HG02943 (cell line): Measurements from ENCODE around the gene KCNN3.

Experiments used
- ATAC-seq: cut with Tn5 transposase; IDR thresholded peaks from one replicate; pipeline ENCODE4 v1.9.1; 2021; ENCODE audit warnings: mild to moderate bottlenecking, low read depth, moderate library complexity; ENCODE audit not compliant: unreplicated experiment

The KCNN3 gene

DNA sequence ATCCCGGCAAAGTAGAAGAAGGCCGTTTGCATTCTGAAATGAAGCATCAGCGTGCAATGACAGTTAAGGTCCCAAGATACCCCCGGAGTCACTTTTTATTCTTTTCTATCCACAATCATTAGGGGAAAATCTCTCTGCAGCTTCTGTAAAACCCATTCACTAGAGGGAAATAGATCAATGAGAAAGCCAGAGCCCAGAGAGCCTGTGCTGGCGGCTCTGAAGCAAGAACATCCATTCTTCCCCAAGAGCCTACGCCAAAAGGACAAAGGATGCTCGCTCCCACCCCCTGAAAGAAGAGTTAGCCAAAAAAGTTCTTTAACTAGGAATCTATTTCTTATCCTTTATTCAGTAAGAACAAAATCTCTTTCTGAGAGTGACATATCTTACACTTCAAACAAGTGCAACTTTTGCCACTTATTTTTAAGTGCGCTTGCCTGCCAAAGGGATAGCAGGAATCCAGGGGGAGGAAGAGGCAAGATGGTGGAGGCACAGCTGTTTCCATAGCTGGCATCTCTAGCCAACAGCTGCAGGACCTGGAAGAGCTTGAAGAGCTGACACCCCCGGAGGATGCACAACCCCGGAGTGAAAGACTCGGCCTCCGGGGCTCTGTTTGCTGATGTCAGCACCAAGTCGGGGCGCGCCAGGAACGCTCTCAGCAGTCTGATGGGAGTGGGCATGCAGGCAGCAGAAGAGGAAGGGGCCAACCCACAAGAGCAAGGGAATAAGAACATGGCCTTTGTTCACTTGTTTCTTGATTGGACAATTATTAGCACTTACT is 68.7 kb downstream of the KCNN3 start:
- no peak for ATAC-seq

DNA sequence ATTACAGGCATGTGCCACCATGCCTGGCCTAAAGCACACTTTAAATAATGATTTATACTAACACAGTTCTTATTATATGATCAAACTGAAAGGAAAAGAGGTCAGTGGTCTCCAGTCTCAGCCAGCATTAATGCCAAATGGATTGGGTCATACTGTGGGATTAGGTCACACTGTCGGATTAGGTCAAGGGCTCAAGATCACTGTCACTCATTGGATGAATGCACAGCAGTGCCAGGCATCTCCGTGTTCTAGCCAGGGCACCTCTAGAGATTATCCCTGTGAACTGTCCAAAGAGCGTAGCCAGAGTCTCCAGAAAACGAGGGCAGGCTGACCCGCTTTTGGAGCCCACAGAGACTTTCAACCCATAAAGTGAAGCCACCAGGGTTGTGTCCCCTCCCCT is 70.9 kb downstream of the KCNN3 start:
- no peak for ATAC-seq

GRCh38 chr1:154798645-154799044 is 71.4 kb downstream of the KCNN3 start:
- ATAC-seq, result no peak

GRCh38 chr1:154797175-154797574 is 72.9 kb downstream of the KCNN3 start:
- no peak for ATAC-seq

DNA sequence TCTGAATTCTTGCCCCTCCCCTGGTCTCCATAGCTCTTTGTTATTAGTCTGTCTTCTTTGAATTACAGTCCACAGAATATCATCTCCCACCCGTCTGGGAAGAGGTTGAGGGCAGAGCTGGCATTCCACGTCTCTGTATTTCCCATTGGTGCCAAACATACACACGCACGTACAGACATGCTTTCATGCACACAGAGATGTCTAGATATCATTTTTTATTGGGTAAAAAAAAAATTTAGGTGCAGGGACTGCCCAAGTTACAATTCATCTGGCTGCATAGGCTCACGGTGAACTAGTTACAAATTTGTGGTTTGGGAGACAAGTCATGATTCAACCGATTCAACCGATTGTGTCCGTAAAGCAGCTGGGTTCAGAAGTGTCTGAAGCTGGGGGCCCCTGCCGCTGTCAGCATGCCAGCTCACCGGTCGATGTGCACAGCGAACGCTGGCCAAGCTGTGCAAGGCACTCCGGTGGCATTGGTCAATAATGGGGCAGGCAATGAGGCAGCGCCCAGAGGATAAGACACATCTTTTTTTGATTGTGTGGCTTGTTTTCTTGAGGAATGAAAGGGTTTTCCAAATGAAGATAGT is 73.7 kb downstream of the KCNN3 start:
- no peak for ATAC-seq

DNA sequence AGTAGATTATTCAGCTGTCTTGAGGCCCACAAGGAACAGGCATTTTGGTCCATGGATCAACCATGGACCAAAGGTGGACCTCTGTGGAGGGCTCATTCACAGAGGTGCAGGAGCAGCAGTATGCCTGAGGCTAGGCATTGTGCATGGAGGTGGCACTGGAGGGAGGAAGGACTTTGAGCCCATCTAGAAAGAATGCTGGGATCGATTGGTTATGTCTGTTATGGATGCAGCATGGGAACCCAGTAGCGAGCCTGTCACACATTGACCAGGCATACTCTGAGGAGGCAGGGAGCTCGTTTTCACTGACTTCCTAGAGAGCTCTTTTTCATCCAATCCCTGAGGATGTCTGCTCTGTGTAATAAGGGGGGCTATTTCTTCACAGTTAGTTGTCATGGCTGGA is 75.5 kb downstream of the KCNN3 start:
- ATAC-seq, result no peak

- ATAC-seq, result no peak
Measured at GRCh38 chr1:154793685-154794084, 76.4 kb downstream of the KCNN3 start.

DNA sequence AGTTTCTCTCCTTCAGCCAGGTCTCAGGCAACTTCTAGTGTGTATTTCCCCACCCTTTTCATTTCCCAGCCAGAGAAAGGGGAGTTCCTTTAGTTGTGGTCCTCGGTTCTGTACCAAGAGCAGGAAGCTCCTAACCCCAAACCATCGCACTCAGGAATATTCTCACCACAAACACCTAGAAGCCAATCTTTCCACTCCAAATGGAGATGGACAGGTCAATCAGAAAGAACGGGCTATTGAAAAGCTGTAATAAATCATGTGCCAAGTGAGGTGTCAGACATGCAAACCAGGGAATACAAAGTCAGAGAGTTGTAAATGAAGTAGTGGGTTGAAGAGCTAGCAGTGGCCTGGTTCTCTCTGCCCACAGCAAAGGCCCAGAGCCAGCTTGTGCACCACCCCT is 77.2 kb downstream of the KCNN3 start:
- no peak for ATAC-seq

- no peak for ATAC-seq
Measured at GRCh38 chr1:154791292-154792166, 78.6 kb downstream of the KCNN3 start.

DNA sequence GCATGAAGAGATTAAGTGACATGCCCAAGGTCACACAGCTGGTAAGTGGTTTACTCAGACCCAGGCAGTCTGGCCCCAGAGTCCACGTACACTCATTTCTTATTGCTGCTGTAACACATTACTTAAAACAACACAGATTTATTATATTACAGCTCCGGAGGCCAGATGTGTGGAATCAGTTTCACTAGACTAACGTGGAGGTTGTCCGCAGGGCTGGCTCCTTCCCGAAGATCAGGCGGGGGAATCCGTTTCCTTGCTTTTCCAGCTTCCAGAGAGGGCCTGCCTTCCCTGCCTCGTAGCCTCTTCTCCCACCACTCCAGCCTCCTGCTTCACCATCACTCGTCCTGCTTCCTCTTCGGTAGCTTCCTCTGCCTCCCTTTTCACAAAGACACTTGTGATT is 81.2 kb downstream of the KCNN3 start:
- ATAC-seq, result no peak

- no peak for ATAC-seq
Measured at GRCh38 chr1:154788110-154788870, 81.8 kb downstream of the KCNN3 start.

DNA sequence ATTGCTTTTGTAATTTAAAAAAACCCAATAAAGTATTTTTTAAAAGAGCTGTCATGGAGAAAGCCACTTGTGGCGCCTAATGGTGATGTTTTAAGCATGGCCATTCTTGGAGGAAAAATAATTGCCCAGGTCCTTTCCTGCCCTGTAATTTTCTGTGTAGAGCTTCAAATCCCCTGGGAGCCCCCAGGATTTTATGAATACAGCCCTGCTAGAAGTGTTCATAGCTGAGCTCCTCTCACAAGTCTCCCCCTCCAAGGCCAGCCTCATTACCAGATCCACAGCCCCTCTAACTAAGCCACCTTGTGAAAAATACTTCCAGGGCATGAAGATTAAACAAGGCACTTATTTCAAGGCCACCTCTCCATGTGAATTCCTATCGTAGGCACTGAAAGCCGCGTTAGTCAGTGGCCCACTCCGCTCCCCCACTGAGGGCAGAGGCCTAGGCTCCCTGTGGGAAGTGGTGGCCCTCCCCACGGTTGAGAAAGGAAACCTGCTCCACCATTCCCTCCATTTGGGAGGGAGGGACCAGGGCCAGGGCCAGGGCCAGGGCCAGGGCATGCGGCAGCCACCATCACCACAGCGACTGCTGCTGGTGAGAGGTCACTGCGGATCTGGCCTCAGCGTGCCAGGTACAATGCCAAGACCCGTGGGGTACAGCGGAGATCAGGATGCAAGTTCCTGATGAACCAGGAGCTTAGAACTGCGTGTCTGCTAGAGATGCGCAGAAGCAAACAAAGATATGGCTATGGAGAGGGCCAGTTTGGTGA is 83.1 kb downstream of the KCNN3 start:
- ATAC-seq, result no peak

DNA sequence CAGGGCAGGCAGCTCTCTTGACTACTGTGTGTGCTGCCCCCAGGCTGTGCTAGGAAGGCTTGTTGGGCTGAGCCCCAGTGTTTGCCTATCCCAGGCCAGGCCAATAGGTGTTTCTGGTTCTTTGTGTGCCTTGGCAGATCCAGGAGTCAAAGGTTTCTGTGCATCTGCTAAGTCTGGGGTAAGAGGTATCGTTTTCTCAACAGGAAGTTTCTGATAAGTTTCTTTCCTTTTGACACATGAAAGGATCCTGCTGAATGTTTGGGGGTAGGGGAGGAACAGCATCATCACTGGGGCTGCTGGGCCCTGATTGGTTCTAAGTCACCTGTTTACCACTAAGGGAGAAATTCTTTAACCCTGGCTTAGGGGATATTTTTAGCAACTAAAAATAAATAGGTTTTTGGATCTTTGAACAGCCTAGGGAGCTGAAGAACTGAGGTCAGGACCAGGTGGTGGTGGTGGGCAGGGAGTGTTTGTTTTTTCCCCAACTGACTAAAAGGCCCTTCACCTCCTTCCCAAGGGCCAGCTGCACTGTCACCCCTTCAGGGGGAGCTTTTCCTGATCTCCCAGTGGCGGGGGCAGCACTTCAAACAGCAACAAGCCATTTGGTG is 85.1 kb downstream of the KCNN3 start:
- ATAC-seq, result no peak

DNA sequence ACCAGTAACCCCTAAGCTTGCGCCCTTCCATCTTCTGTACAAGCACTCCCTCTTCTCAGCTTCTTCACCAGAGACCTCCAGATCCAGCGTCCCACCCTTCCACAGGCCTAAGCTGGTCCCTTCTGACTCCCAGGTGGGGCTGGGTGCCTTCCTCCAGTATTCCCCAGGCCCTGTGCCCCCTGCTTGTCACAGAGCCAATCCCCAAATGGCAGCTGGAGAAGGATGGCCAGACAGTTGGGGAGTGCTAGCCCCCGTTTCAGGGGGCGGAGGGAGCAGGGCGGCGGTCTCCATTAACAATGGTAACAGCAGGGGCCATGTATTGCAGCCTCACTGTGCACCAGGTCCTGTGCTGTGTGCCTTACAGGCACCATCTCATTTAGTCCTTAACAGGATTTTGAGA is 85.7 kb downstream of the KCNN3 start:
- ATAC-seq, result no peak

- ATAC-seq, result no peak
Measured at GRCh38 chr1:154783976-154784375, 86.1 kb downstream of the KCNN3 start.

GRCh38 chr1:154780541-154780940 is 89.5 kb downstream of the KCNN3 start:
- ATAC-seq, result no peak

- ATAC-seq, result no peak
Measured at GRCh38 chr1:154779551-154780189, 90.4 kb downstream of the KCNN3 start.

GRCh38 chr1:154778944-154779343 is 91.1 kb downstream of the KCNN3 start:
- ATAC-seq, result no peak

- ATAC-seq, result no peak
Measured at GRCh38 chr1:154778275-154778674, 91.8 kb downstream of the KCNN3 start.
